Omental fat pad (tissue), 4 donors: ENCODE data around the gene KRT80. TPM values are rescaled to one million over a fixed set of nuclear protein-coding genes. Genes with fewer than 3 reads are reported as not detected.

Experiments
- ATAC-seq: fragments of 150-250 bp; one replicate; pipeline ENCODE4 v1.9.1; 2016; ENCODE audit warnings: mild to moderate bottlenecking, moderate library complexity; ENCODE audit not compliant: low FRiP score
- DNase-seq: peaks from one replicate; pipeline ENCODE4 v3.0.0-alpha.2; 2019; ENCODE audit warnings: low spot score
- CTCF ChIP-seq, 3 donors: fragments of 450-650 bp; IDR thresholded peaks; one replicate each; pipeline ENCODE4 v1.5.1; 2016 to 2017; ENCODE audit warnings: antibody characterized with exemption in 3 of 3, mild to moderate bottlenecking in 3 of 3, moderate library complexity in 2 of 3
- total RNA-seq, 4 donors: library from RNA; depleted of rRNA; stranded (reverse); fragments of >200 nt; gene quantifications; one replicate each; pipeline ENCODE4 v1.1.0, GENCODE V29; 2016

The KRT80 gene
- total RNA-seq, 4 donors from 2014 or later: 0.37 to 5.5 (median 0.75) TPM; not detected in 1

- ATAC-seq (no peak), DNase-seq (no peak)
- TF ChIP-seq CTCF (IDR thresholded peaks at IDR 0.05): no peak
Observed at GRCh38 chr12:52160200-52160599, 31.6 kb downstream of the KRT80 start.

GRCh38 chr12:52157566-52158150 is 34.2 kb downstream of the KRT80 start:
- ATAC-seq (no peak), DNase-seq (no peak)
- TF ChIP-seq CTCF (IDR thresholded peaks at IDR 0.05): no peak

GRCh38 chr12:52156757-52157565 is 34.9 kb downstream of the KRT80 start:
- peak; percentile 63 for ATAC-seq
- TF ChIP-seq CTCF (IDR thresholded peaks at IDR 0.05): peak in 2 of 3 donors; percentile 50 to 70
- DNase-seq: peak; percentile 87

- no peak for TF ChIP-seq CTCF (IDR thresholded peaks at IDR 0.05)
Observed at GRCh38 chr12:52156311-52156710, 35.5 kb downstream of the KRT80 start.

GRCh38 chr12:52155048-52155868 is 36.6 kb downstream of the KRT80 start:
- ATAC-seq: no peak
- no peak for TF ChIP-seq CTCF (IDR thresholded peaks at IDR 0.05)

More at GRCh38 chr12:52156311-52156710, 35.5 kb downstream of the KRT80 start:
- DNase-seq: no peak
- ATAC-seq: no peak

GRCh38 chr12:52152905-52153317 is 38.9 kb downstream of the KRT80 start:
- TF ChIP-seq CTCF (IDR thresholded peaks at IDR 0.05): no peak
- DNase-seq: no peak
- no peak for ATAC-seq

More at GRCh38 chr12:52155048-52155868, 36.6 kb downstream of the KRT80 start:
- no peak for DNase-seq
